GM18519 (cell line): ENCODE measurements around the gene ITGA5.

Experiments used
- ATAC-seq: cut with Tn5 transposase; IDR thresholded peaks from one replicate; pipeline ENCODE4 v1.9.1; 2021; ENCODE audit warnings: mild to moderate bottlenecking, moderate library complexity; ENCODE audit not compliant: unreplicated experiment, low FRiP score

The ITGA5 gene

DNA sequence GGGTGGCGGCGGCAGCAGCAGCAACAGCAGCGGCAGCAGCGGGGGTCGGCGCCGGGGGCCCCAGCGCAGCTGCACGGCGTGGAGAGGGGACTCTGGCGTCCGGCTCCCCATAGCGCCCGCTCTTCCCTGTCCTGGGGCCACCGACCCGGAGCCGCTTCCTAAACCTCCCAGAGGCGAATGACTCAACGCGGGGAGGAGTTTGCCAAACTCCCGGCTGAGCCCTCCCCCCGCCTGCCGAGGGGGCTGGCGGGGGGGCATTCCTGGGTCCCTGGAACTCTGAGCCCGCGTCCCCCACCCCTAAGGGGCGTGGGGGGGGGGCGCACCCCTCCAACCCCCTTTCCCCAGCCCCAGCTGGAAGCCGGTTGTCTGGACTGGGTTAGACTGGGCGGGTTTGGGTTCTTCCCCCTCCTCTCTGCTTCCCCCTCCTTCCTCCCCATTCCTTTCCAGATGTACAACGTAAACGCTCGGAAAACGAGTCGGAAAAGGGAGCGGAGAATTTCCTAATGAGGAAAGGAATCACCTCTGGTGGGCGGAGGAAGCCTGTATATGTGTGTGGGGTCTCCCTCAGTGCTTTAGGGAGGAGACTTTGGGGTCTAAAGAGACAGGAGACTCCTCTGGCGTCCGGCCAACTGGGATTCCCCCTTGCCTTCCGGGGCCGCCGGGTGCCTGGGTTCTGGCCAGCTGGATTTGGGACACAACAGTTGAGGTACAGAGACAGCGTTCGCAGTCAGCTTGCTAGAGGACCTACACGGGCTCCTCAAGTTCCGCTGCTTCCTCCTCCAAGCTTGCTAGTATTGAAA, at the start of gene ITGA5:
ITGA5 (minus strand) TSS at position 179 of the 800 bp plus-strand sequence; CDS start at position 111, 68 bp downstream.
- no peak for ATAC-seq

DNA sequence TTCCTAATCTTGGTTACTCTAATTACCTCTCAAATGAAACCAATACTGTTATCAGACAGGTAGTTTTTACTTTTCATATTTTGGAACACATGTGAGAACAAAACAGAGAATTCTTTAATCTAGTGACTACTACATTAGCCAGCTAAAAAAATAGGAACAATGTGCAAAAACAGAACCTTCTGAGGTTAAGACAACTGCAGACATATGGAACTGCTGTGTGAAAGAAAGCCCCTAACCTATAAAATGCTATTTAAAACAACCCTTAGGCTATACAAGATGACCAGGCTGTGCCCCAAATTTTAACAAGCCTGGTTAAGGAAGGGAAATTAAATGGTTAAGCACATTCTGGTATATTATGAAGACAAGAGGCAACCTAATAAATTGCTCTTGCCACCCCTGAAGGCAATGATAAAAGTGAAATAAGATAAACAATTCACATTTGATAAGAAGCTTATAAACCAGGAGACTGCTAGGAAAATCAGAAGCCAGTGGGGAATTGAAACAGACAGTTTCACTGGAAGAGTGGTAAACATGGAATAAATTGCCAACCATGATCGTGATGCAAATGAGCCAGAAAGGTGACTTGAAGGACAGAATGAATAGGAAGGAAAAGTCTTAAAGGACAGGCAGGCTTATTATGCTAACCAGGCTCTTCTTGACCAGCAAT, 46.9 kb upstream of the ITGA5 start:
- no peak for ATAC-seq

DNA sequence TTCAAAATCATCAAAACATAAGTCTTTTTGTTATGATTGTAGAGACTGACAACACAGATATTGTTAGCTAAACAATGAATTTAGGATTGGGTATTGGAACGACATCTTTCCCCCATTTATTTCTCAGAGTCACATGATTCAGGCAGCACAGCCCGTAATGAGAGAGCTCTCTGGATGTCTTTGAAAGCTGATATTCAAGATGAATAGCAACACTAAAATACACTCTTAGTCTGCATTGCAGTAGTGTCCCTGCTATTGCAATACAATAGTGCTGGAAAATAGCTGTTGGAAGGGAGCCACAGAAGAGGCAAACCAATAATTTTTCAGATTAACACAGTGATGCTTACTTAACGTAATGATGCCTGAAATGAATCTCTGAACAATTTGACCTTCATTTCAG, 44.4 kb upstream of the ITGA5 start:
- ATAC-seq, result no peak

DNA sequence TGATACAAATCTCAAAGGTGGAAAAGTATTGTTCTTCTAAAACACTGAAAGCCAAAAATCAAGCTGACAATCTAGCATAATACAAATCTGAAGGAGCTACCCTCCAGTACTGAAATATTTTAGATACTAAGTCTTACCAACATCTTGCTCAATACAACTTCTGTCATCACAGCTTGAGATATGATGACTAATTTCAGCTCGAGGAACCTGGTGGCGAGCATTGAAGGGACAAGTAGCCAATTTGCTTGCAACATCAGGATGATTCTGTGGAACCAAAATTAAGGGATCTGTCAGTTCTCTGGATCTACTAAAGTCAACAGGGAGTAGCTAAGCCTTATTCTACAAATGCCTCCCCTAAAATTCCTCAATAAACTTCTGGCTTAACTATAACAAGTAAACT, 44.0 kb upstream of the ITGA5 start:
- no peak for ATAC-seq

DNA sequence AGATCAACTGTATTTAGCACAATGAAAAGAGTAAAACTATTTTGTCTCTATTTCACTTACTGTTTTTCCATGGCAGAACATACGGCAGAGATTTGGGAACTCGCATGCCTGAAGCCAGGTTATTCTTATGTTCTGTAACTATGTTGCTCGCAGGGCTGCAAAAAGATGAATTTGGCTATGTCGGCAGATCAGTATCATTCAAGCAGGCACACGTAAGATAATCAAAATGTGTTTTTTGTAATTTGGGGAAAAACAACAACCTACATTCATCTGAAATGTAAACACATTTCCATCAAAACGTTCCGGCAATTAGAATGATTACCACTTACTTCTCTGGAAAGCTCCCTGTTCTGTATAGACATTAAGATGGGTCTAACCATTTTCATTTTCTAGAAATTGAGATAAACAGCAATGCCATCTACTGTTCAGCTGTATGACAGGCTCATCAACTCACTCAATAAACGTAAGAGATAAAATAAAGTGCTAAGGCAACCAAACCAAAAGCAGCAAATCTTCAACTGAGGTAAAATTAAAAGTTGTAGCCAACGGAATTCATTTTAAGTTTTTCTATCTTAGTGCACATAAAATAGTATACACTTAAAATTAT, 41.4 kb upstream of the ITGA5 start:
- no peak for ATAC-seq

DNA sequence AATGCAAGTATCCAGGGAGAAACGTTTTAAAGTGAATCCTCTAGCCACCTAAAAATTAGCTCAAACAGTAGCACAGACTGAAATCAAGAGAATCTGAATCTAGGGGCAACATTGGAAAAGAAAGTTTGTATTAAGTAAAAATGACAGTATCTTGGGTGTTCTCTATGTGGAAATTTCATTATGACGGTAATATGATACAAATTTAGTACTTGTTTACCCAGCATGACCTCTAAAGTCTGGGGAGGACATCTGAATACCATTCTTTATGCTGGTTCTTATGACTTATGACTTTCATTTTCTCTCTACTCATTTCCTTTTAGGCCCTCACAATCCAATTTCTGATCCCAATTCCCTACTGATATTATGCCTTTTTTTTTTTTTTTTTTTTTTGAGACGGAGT, 40.3 kb upstream of the ITGA5 start:
- no peak for ATAC-seq

DNA sequence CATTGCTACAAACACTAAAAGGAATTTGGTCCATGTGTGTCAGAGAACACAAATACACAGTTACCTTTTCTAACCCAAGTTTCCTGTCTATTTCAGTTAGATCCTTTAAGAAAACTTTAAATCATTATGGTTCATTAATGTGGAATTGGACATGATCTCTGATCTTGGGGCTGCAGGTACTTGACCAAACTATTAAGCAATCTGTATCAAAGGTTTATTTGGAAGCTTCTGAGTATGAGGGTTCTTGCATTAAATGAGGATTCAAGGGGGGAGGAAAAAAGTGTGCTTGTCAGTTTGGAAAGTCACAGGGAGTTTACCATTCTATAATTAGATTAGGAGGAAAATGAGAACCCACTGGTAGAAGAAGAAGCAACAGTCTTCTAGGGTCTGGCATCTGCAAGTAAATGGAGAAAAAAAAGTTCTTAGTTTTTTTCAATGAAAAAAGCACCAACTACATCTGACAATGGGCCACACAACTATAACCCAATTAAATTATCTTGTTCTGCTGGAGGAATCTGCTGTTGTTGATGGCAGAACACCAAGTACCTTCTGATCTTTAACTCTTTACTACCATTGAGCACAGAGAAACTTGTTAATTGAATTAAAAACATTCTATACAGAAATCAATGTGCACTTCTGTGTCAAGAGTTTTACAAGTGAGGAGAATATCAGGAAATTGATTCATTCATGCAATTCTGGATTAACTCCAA, 36.8 kb upstream of the ITGA5 start:
- no peak for ATAC-seq

DNA sequence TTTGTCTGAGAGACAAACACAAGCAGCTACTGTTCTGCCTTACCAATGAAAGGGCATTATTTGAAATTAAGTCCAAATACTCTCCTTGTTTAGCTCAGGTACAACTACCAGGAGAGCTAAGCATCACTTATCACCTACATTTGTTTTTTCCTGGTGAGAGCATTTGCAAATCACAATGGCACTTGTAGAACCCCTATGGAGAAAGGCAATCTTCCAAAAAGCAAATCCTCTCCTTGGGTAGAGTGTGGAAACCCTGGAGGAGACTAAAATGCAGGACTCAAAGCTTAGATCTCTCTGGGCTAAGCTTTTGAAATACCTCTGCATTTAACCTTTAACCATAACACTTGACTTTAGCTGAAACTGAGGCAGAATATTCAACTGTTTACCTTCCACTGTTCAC, 33.6 kb upstream of the ITGA5 start:
- no peak for ATAC-seq

DNA sequence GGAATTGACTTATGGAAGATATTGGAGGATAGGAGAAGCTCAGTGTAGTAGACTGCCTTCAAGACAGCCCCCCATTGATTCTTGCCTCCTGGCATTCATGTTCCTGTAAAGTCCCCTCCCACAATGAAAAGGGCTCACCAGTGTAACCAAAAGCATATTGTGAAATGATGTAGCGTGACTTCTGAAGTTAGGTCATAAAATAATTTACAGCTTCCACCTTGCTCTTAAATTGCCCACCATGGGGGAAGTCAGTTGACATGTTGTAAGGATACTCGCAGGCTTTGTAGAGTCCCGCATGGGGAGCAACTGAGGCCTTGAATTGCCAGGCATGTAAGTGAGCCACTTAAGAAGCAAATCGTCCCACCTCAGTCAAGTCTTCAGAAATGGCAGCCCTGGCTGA, 29.3 kb upstream of the ITGA5 start:
- no peak for ATAC-seq

DNA sequence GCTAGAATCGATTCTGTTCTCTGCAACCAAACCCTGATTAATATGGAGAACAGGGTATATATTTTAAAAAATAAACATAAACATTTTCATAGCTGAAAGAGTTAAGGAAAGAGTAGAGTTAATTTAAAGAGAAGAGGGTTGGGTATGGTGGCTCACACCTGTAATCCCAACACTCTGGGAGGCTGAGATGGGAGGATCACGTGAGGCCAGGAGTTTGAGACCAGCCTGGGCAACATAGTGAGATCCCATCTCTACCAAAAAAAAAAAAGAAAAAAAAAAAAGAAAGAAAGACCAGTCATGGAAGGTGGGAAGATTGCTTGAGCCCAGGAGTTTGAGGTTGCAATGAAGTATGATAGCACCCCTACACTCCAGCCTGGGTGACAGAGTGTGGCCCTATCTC, 28.9 kb upstream of the ITGA5 start:
- no peak for ATAC-seq

DNA sequence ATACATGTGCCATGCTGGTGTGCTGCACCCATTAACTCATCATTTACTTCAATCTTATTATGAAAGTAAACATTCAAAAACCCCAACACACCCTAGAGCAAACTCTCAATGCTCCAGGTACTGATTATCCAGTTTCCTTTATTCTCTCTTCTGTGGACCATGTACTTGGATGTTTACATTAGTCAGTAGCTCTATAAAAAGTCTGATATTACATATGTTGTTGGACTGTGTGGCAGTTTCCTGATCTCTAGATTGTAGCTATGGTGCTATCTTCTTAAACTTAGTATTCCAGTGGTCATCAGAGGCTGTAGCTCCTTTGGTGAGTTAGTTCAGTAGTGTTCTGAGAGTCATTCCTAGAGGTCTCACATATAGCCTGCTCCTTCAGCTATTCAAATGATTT, 25.1 kb upstream of the ITGA5 start:
- no peak for ATAC-seq

DNA sequence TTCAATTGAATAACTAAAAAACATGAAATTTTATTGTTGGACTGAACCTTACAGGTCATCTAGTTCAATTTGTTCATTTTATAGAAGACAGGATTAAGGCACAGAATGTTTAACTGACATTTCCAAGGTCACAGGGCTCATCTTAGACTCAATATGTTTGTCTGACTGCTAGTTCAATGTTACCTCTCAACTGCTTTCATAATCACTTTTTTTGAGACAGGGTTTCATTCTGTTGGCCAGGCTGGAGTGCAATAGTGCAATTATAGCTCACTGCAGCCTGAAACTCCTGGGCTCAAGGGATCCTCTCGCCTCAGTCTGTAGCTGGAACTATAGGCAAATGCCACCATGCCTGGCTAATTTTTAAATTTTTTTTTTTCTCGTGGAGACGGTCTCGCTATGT, 24.4 kb upstream of the ITGA5 start:
- ATAC-seq, result no peak

DNA sequence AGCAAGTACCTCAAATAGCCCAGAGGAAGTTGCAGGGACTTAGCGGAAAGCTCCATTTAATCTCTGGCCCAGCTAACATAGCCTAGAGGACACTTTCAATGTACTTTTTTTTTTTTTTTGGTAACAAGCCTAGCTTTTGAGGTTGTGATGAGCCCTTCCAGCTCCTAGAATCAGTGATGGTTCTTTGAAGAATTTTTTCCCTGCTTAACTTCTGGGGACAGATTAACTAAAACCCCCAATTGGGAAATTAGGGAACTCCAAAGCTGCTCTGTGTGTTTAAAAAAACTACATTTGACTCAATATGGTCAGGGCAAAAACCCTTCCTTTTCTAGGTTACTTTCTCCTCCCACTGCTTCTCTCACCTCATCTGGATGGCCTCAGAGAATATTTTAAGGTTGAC, 23.9 kb upstream of the ITGA5 start:
- no peak for ATAC-seq

DNA sequence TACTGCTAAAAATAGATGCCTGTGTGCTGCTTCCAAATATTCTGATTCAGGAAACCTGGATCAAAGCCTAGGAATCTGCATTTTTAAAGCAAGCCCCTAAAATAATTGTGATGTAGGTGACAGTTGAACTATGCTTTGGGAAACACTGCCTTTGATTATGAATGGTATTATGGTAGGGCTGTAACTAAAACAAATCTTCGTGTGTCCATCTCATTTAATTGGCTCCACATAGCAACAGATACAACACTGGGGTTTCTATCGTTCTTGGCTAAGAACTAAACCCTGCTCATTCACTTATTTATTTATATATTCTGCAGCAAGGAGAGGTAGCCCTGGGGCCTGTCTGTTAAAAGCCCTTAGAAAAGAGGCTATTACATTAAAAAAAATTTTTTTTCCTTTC, 23.0 kb upstream of the ITGA5 start:
- ATAC-seq, result no peak

DNA sequence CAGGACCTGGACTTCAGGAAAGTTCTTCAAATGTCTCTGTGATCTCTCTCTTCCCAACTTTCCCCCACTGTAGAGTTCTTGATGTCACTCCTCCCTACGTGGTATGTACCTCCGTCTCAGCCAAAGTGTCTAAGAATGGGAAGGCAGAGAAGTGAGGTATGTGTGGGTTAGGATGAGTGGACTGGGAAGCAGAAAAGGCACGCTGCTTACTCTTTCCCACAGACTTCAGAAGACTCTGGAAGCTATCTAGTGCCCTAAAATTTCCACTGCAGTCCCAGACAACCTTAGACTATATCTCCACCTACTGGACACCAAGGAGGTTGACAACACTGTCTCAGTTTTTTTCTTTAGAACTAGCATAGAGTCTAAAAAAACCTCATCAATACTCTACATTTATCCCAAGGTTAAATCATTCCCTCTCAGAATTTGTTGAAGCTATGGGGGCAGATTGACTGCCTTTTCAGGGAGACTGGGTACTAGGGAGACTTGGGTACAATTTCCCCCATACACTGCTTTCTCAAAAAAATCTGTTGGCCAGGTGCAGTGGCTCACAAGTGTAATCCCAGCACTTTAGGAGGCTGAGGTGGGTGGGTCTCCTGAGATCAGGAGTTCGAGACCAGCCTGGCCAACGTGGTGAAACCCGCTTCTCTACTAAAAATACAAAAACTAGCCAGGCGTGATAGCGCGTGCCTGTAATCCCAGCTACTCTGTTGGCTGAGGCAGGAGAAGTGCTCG, 20.6 kb upstream of the ITGA5 start:
- ATAC-seq, result no peak

DNA sequence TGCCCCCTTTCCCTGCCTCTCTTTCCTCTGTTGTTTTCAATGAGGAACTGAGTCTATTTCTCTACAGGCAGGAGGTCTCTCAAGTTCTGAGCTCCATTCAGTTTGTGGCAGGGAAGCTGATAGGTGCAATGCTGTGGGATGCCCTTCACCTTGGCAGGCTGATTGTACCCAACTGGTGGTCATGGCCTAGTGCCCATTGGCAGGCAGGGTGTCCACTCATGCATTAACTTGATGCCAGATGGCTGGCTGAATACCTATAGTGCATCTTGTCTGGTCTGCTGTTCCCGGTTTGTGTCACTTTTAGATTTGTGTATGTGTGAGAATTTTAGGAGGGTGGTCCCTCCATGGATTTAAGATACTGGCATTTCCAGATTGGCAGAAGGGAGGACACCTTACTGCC, 20.0 kb upstream of the ITGA5 start:
- ATAC-seq, result no peak

DNA sequence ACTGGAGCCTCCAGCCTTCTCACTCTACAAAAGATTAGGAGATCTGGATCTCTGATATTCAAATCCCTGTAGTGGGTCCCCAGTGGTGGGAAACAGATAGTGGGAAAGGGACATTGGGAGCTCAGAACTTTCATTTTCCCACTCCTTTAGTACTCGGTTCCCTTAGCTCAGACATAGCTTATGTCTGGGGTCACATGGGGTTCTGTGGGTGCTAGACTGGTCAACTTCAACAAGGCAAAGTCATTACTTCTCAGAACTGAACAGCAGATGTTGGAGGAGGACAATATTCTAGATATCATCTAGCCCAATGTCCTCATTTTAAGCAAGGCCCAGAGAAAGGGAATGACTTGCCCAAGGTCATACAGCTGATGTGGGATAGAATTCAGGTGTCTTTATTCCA, 19.5 kb upstream of the ITGA5 start:
- no peak for ATAC-seq

DNA sequence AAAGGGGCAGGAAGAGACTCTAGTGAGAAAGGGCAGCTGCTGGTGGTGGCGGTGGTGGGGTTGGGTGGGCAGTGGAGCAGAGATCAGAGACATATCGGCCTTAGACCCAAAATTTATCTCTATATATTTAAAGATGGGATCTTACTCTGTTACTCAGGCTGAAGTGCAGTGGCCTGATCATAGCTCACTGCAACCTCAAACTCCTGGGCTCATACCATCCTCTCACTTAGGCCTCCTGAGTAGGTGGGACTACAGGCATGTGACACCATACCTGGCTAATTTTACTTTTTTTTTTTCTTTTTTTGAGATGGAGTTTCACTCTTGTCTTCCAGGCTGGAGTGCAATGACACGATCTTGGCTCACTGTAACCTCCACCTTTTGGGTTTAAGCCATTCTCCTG, 18.6 kb upstream of the ITGA5 start:
- no peak for ATAC-seq

DNA sequence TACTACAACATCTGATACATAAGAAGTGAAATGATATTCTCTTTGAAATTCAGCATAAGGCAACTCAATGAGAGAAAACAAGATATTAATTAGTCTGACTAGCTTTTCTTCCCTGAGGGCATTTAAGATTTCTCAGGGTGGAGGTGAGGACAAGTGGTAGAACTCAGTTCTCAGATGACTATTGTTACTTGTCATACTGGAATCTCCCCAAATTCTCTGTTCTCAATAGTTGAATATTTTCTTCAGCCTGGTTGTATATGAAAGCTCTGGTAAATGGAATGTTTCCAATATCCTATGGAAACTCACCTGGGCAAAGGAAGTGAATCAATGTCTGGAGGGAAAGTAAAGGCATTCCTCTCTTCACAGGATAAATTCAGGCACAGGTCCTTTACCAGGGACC, 18.2 kb upstream of the ITGA5 start:
- ATAC-seq, result no peak

DNA sequence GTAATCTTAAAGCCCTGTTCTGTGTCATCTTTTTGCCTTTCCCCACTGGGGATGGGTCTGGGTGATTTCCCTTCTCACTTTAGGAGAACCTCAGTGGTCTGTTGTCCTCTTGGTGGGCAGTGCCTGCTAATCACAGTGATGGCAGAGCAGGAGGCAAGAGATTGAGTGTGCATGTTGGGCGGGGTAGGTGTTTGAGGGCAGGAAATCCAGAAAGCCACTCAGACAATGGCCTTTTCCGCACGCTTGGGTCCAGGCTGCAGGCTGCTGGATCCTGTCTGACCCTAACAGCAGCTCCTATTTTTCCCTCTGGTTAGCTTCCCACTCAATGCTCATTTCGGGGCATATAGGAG, 13.7 kb upstream of the ITGA5 start:
- no peak for ATAC-seq
